LNCaP clone FGC (cell line): ENCODE results near the gene SLC39A11.

Source experiments
- DNase-seq: peaks from one replicate; pipeline ENCODE4 v3.0.0-alpha.2; 2011; ENCODE audit warnings: low read depth
- H3K4me3 ChIP-seq: 2 replicates; pipeline ENCODE4 v1.5.1; 2011; ENCODE audit warnings: mild to moderate bottlenecking, low read depth, low read length, control low read depth
- TF ChIP-seq, protein P1 (sequence below): IDR thresholded peaks from 2 replicates; pipeline ENCODE4 v1.5.1; 2012; ENCODE audit warnings: mild to moderate bottlenecking; ENCODE audit not compliant: control insufficient read depth, insufficient read depth; ENCODE audit errors: extremely low read depth

Gene SLC39A11

DNA sequence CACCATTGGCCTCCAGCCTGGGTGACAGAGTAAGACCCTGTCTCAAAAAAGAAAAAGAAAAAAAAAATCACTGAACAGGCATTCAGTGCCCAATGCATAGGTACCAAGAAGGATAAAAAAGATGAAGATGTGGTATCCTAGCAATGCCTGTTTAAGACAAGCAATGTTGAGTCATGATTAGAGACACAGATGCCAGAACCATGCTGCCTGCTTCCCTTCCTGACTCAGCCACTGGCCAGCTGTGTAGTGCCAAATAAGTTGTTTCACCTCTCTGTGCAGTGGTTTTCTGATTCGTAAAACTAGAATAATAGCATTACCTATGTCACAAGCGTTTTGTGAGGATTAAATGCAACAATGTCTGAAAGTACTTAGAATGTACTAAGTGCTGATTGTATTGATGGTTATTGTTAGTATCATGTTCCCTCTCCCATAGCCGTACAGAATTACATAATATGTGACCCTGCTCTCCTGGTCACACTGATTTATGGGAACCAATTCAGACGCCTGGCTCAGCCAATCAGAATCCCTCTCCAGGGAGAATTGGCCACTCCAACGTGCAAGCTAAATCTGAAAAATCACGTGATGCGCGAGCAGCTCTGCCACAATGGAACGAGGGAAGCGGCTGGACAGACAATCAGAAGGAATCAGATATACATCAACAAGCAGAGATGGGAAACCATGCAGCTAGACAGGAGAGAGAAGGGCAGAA is 241.9 kb downstream of the SLC39A11 start:
- no peak for DNase-seq
- TF ChIP-seq, protein P1, sequence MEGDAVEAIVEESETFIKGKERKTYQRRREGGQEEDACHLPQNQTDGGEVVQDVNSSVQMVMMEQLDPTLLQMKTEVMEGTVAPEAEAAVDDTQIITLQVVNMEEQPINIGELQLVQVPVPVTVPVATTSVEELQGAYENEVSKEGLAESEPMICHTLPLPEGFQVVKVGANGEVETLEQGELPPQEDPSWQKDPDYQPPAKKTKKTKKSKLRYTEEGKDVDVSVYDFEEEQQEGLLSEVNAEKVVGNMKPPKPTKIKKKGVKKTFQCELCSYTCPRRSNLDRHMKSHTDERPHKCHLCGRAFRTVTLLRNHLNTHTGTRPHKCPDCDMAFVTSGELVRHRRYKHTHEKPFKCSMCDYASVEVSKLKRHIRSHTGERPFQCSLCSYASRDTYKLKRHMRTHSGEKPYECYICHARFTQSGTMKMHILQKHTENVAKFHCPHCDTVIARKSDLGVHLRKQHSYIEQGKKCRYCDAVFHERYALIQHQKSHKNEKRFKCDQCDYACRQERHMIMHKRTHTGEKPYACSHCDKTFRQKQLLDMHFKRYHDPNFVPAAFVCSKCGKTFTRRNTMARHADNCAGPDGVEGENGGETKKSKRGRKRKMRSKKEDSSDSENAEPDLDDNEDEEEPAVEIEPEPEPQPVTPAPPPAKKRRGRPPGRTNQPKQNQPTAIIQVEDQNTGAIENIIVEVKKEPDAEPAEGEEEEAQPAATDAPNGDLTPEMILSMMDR: no peak
- H3K4me3 ChIP-seq: no peak overlapping the region

DNA sequence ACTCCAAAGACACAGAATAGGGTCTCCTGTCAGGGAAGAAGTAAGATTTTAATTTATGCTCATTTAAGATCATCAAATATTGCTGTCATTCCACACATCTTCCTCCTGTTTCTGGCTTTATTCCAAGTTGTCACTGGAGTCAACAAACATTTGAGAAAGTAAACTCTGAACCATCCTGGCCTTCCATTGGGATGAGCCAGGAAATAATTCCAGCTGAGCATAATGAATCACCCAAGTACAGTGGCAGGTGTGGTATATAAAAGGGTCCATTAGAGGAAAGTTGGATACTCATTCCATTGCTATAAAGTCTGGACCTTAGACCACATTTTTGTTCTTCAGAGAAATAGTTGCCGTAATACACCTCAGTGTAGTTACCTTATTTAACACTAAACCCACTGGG is 246.1 kb downstream of the SLC39A11 start:
- peak; percentile 17 for DNase-seq
- no peak overlapping the region for H3K4me3 ChIP-seq
- TF ChIP-seq, protein P1: no peak

DNA sequence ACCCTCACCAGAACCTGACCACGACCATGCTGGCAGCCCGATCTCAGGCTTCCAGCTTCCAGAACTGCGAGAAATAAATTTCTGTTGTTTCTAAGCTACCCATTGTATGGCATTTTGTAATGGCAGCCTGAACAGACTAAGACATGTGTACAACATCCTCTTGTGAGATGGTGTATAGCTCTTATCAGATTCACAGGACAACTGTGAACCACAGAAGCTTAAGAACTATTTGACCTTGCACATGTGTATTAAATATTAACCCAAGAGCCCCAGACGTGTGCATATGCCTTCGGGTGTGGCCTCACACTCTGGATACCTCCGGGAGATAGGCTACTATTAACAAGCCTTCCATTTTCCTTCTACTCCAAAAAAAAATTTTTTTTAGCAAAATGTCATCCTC is 248.9 kb downstream of the SLC39A11 start:
- DNase-seq: no peak
- TF ChIP-seq, protein P1: no peak

GRCh38 chr17:72840019-72840418 is 252.5 kb downstream of the SLC39A11 start:
- no peak overlapping the region for H3K4me3 ChIP-seq
- no peak for DNase-seq
- TF ChIP-seq, protein P1: no peak

More for the DNA sequence above, 248.9 kb downstream of the SLC39A11 start:
- no peak overlapping the region for H3K4me3 ChIP-seq

DNA sequence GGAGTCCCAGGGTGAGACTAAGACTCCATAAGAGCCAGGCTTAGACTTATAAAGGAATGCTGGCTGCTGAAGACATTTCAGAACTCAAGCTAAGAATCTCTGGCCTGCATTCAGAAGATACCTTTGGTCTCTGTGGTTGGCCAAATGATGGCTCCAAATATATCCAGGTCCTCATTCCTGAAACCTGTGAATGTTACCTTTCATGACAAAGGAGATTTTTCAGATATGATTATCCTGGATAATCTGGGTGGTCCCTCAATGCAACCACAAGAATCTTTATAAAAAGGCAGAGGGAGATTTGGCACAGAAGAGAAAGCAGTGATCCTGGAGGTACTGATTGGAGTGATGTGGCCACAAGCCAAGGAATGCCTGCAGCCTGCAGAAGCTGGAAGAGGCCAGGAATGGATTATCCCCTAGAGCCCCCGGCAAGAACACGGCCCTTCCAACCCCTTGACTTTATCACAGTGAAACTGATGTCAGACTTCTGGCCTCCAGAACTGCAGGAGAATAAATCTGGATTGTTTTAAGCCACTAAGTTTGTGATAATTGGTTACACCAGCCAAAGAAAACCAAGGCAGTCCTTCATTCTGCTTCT is 253.3 kb downstream of the SLC39A11 start:
- no peak overlapping the region for H3K4me3 ChIP-seq
- TF ChIP-seq, protein P1: no peak
- no peak for DNase-seq

- H3K4me3 ChIP-seq: no peak overlapping the region
- no peak for DNase-seq
- TF ChIP-seq, protein P1: no peak
These were observed 253.9 kb downstream of the SLC39A11 start for GRCh38 chr17:72838581-72838980.

DNA sequence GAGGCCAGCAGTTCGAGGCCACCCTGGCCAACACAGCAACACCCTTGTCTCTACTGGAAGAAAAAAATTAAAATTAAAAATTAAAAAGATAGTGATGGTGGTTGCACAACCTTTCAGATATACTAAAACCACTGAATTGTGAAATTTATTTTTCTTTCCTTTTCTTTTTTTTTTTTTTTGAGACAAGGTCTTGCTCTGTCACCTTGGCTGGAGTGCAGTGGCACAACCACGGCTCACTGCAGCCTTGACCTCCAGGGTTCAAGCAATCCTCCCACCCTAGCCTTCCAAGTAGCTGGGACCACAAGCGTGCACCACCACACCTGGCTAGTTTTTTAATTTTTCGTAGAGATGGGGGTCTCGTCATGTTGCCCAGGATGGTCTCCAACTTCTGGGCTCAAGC is 254.4 kb downstream of the SLC39A11 start:
- no peak overlapping the region for H3K4me3 ChIP-seq
- DNase-seq: no peak
- TF ChIP-seq, protein P1: no peak
